Measurements from ENCODE around the gene HSPB7.

Gene HSPB7

GRCh38 chr1:16017461-16018303 is at the start of gene HSPB7:
Gene HSPB7 (minus strand): TSS chr1:16018043. CDS start chr1:16017963, 80 bp downstream.
- no peak within 1 kb of the TSS for H3K4me3 ChIP-seq (ENCODE audit: control insufficient read depth, low read depth, low read length)
- DNase-seq (ENCODE audit: low read depth), result peak; percentile 76
- no peak for TF ChIP-seq CTCF (conservative IDR thresholded peaks at IDR 0.05; ENCODE audit: control insufficient read depth, insufficient read depth, low read depth, low read length)

GRCh38 chr1:16067127-16067768 is 49.4 kb upstream of the HSPB7 start:
- no peak for TF ChIP-seq CTCF (conservative IDR thresholded peaks at IDR 0.05; ENCODE audit: control insufficient read depth, insufficient read depth, low read depth, low read length)
- no peak overlapping the region for H3K4me3 ChIP-seq (ENCODE audit: control insufficient read depth, low read depth, low read length)
- DNase-seq (ENCODE audit: low read depth), result no peak

GRCh38 chr1:16066245-16066644 is 48.4 kb upstream of the HSPB7 start:
- no peak for TF ChIP-seq CTCF (conservative IDR thresholded peaks at IDR 0.05; ENCODE audit: control insufficient read depth, insufficient read depth, low read depth, low read length)
- no peak overlapping the region for H3K4me3 ChIP-seq (ENCODE audit: control insufficient read depth, low read depth, low read length)
- DNase-seq (ENCODE audit: low read depth), result no peak

GRCh38 chr1:16065269-16065576 is 47.4 kb upstream of the HSPB7 start:
- no peak for DNase-seq (ENCODE audit: low read depth)
- no peak overlapping the region for H3K4me3 ChIP-seq (ENCODE audit: control insufficient read depth, low read depth, low read length)
- TF ChIP-seq CTCF (conservative IDR thresholded peaks at IDR 0.05; ENCODE audit: control insufficient read depth, insufficient read depth, low read depth, low read length), result no peak

GRCh38 chr1:16064536-16065268 is 46.9 kb upstream of the HSPB7 start:
- TF ChIP-seq CTCF (conservative IDR thresholded peaks at IDR 0.05; ENCODE audit: control insufficient read depth, insufficient read depth, low read depth, low read length), result no peak
- H3K4me3 ChIP-seq (ENCODE audit: control insufficient read depth, low read depth, low read length), result no peak overlapping the region
- DNase-seq (ENCODE audit: low read depth), result no peak

- TF ChIP-seq CTCF (conservative IDR thresholded peaks at IDR 0.05; ENCODE audit: control insufficient read depth, insufficient read depth, low read depth, low read length), result no peak
- H3K4me3 ChIP-seq (ENCODE audit: control insufficient read depth, low read depth, low read length), result no peak overlapping the region
- no peak for DNase-seq (ENCODE audit: low read depth)
Observed at GRCh38 chr1:16063921-16064320, 46.1 kb upstream of the HSPB7 start.

Measured in fibroblast of mammary gland (primary cell).